Heart left ventricle (tissue), 16 donors: ENCODE data around the gene SMCHD1. TPM values are rescaled to one million over a fixed set of nuclear protein-coding genes. Genes with fewer than 3 reads are reported as not detected.
A peak's percentile ranks its signal among the peaks of the same experiment; 100 is the strongest.

ENCODE experiments used
- ATAC-seq, 4 donors: fragments of 200-7000 bp; cut with Tn5 transposase; one replicate each; pipeline ENCODE4 v1.9.1; 2020 to 2022; ENCODE audit warnings: moderate library complexity in 4 of 4, mild to moderate bottlenecking in 3 of 4, moderate number of reproducible peaks in 1 of 4
- DNase-seq, 5 donors: peaks; one replicate each; pipeline ENCODE4 v3.0.0-alpha.2; 2020
- H3K27ac ChIP-seq, 12 donors: fragments of 200-600 bp; sonication (generic) in 4 of 12; one replicate each; pipeline versions ENCODE4 v1.5.0 to v1.8.0; 2016 to 2022; ENCODE audit warnings: mild to moderate bottlenecking in 2 of 12
- H3K27me3 ChIP-seq, 9 donors: fragments of 200-600 bp; sonication (generic) in 2 of 9; one replicate each; pipeline versions ENCODE4 v1.5.1 to v1.8.0; 2016 to 2022; ENCODE audit warnings: mild to moderate bottlenecking in 3 of 9
- H3K36me3 ChIP-seq, 9 donors: fragments of 200-600 bp; sonication (generic) in 2 of 9; one replicate each; pipeline versions ENCODE4 v1.5.0 to v1.8.0; 2018 to 2022; ENCODE audit warnings: mild to moderate bottlenecking in 2 of 9
- H3K4me1 ChIP-seq, 12 donors: fragments of 200-600 bp; sonication (generic) in 4 of 12; one replicate each; pipeline versions ENCODE4 v1.5.0 to v1.8.0; 2016 to 2022; ENCODE audit warnings: mild to moderate bottlenecking in 3 of 12
- H3K4me3 ChIP-seq, 12 donors: fragments of 200-600 bp; sonication (generic) in 4 of 12; one replicate each; pipeline versions ENCODE4 v1.5.0 to v1.8.0; 2017 to 2022; ENCODE audit warnings: mild to moderate bottlenecking in 9 of 12, moderate library complexity in 4 of 12
- H3K9me3 ChIP-seq, 12 donors: fragments of 200-600 bp; sonication (generic) in 4 of 12; one replicate each; pipeline versions ENCODE4 v1.5.0 to v1.8.0; 2016 to 2022; ENCODE audit warnings: mild to moderate bottlenecking in 1 of 12
- CTCF ChIP-seq, 12 donors: fragments of 200-600 bp; sonication (generic) in 4 of 12; IDR thresholded peaks; one replicate each; pipeline versions ENCODE4 v1.5.0 to v1.8.0; 2018 to 2022; ENCODE audit warnings: antibody characterized with exemption in 12 of 12, mild to moderate bottlenecking in 5 of 12
- POLR2A ChIP-seq, 2 donors: fragments of 450-650 bp; IDR thresholded peaks; one replicate each; pipeline ENCODE4 v1.6.1; 2017; ENCODE audit warnings: antibody characterized with exemption in 2 of 2, mild to moderate bottlenecking in 2 of 2, moderate library complexity in 2 of 2
- WGBS, 4 donors: extraction: QIAGEN DNeasy Blood & Tissue Kit in 2 of 4; methylation state at CpG; one replicate each; pipeline versions ENCODE4 v1.1.5 to v1.1.7; 2013 to 2018; 5-methylcytosine and 5-hydroxymethylcytosine counted together
- intact Hi-C, 10 donors: fragments of 100-400 bp; cut with DNase I; formaldehyde crosslinking; loops; one replicate each; pipeline versions ENCODE4 v1.11.1 to v1.14.2; 2022
- polyA plus RNA-seq, 2 donors: library from polyadenylated mRNA; stranded (reverse); fragments of 200-250 nt; gene quantifications; one replicate each; pipeline ENCODE4 v1.2.3, GENCODE V29; 2013
- total RNA-seq, 9 donors: library from RNA; depleted of rRNA in 2 of 9; stranded (reverse); fragments of >200 nt in 2 of 9; fragmentation: NEBNext Ultra II Directional in 3 of 9; extraction: Animal tissue kit (Norgen Biotek cat#: 25700) in 3 of 9; gene quantifications; one replicate each; pipeline versions ENCODE4 v1.1.0 to v1.2.4, GENCODE V29; 2016 to 2023
- donor health status: ischemic (EF 13 %, LVEDD 7.1; RV severe dilation, severe dysfunction).
- donor health status: healthy with polysubstance abuse.
- donor health status: DM: no; HTN: yes; CAD: no.
- donor health status: DM: no; HTN: no; CAD: no.
- donor health status: ischemic (EF 25% LVEDD 6.9; RV normal size, moderate dysfunction).
- donor health status: ischemic (EF 25% LVEDD 5.7; RV mildly dilated, moderate dysfunction).
- donor health status: healthy.
- donor health status: DM: yes; HTN: yes; CAD: no.
- donor health status: ischemic (EF 35%, LVEDD 5.7; RV mildly dilated, moderate dysfunction).
- donor health status: nonischemic (EF 11% LVEDD 7.7; RV severe dilation, severe dysfunction).
- donor health status: DM: yes; HTN: yes; CAD: no.
- donor health status: PGD.
- donor health status: ischemic (EF 29% LVEDD 5.4; RV normal size, mild dysfunction).
- donor health status: nonischemic (EF 23%, LVEDD 6.1; RV moderate dilation, normal function).

The SMCHD1 gene
- total and polyA plus RNA-seq, 11 donors, result 5.7 to 45.9 (median 28.6) TPM

GRCh38 chr18:2847317-2848246 is 192.1 kb downstream of the SMCHD1 start:
- Histone ChIP-seq H3K27ac (peak overlapping the region; percentile 2 to 93 (median 70)), H3K36me3 (peaks cover 0 to 13% (median 0%) of the 10 kb centered on the region in 9 donors), H3K4me1 (peaks cover 0 to 50% (median 14%) of the 10 kb centered on the region in 12 donors), H3K9me3 (no peaks in the 10 kb centered on the region), H3K4me3 (peak overlapping the region; percentile 48 to 82 (median 62)), H3K27me3 (peaks cover 0 to 36% (median 17%) of the 10 kb centered on the region in 9 donors)
- WGBS, 4 donors, result 0 to 1% (median 1%) methylated on average over 31 to 80 of the region's 80 CpGs
- DNase-seq, result peak; percentile 26 to 68 (median 52)
- ATAC-seq, result peak in 3 of 4 donors; percentile 66 to 73 (median 66)
- no peak for TF ChIP-seq POLR2A (IDR thresholded peaks at IDR 0.05)
- TF ChIP-seq CTCF (IDR thresholded peaks at IDR 0.05), result peak in 2 of 12 donors; percentile 17 to 25
- intact Hi-C loops, result loop anchor here in 5 of 10 donors (2.0 to 10.0 kb wide), 4 partner anchors 47 to 59 kb away; no protein-coding TSS in a partner anchor

GRCh38 chr18:2848247-2849246 is 193.0 kb downstream of the SMCHD1 start:
- peaks cover 0 to 47% (median 14%) of the 10 kb centered on the region in 12 donors for H3K4me1 ChIP-seq

GRCh38 chr18:2850816-2851215 is 195.3 kb downstream of the SMCHD1 start:
- intact Hi-C loops, result loop anchor here in 1 of 10 donors (5.0 kb wide), 1 partner anchor 51 kb away; no protein-coding TSS in a partner anchor
- 93 to 97% (median 96%) methylated on average over 2 of the region's 2 CpGs for WGBS, 4 donors
- no peak overlapping the region for H3K4me3 ChIP-seq

More at GRCh38 chr18:2848247-2849246, 193.0 kb downstream of the SMCHD1 start:
- peaks cover 0 to 36% (median 17%) of the 10 kb centered on the region in 9 donors for H3K27me3 ChIP-seq
- intact Hi-C loops, result loop anchor here in 3 of 10 donors (5.0 to 10.0 kb wide), 2 partner anchors 46 to 54 kb away; no protein-coding TSS in a partner anchor
- ATAC-seq (no peak), DNase-seq (no peak)
- no peaks in the 10 kb centered on the region for H3K9me3 ChIP-seq
- H3K4me3 ChIP-seq, result peak overlapping the region; percentile 48 to 82 (median 62)
- peaks cover 0 to 22% (median 0%) of the 10 kb centered on the region in 9 donors for H3K36me3 ChIP-seq
- WGBS, 4 donors, result 9 to 13% (median 12%) methylated on average over 17 of the region's 17 CpGs
- H3K27ac ChIP-seq, result peak overlapping the region in 10 of 12 donors; percentile 26 to 93 (median 74)
- no peak for TF ChIP-seq CTCF (IDR thresholded peaks at IDR 0.05)
- TF ChIP-seq POLR2A (IDR thresholded peaks at IDR 0.05), result no peak

More at GRCh38 chr18:2850816-2851215, 195.3 kb downstream of the SMCHD1 start:
- TF ChIP-seq POLR2A (IDR thresholded peaks at IDR 0.05) (no peak), CTCF (IDR thresholded peaks at IDR 0.05) (no peak)
- ATAC-seq (no peak), DNase-seq (no peak)
- H3K9me3 ChIP-seq, result no peaks in the 10 kb centered on the region
- H3K27ac ChIP-seq, result no peak overlapping the region
- H3K27me3 ChIP-seq, result peaks cover 0 to 24% (median 13%) of the 10 kb centered on the region in 9 donors
- H3K4me1 ChIP-seq, result peaks cover 0 to 50% (median 14%) of the 10 kb centered on the region in 12 donors
- H3K36me3 ChIP-seq, result peaks cover 0 to 36% (median 0%) of the 10 kb centered on the region in 9 donors
